NCI-H1048 (cell line): Measurements from ENCODE around the gene TRAPPC2.

ENCODE experiments used
- DNase-seq: peaks from one replicate; lab custom pipeline; 2025; lab: John Stamatoyannopoulos, UW

Gene TRAPPC2

DNA sequence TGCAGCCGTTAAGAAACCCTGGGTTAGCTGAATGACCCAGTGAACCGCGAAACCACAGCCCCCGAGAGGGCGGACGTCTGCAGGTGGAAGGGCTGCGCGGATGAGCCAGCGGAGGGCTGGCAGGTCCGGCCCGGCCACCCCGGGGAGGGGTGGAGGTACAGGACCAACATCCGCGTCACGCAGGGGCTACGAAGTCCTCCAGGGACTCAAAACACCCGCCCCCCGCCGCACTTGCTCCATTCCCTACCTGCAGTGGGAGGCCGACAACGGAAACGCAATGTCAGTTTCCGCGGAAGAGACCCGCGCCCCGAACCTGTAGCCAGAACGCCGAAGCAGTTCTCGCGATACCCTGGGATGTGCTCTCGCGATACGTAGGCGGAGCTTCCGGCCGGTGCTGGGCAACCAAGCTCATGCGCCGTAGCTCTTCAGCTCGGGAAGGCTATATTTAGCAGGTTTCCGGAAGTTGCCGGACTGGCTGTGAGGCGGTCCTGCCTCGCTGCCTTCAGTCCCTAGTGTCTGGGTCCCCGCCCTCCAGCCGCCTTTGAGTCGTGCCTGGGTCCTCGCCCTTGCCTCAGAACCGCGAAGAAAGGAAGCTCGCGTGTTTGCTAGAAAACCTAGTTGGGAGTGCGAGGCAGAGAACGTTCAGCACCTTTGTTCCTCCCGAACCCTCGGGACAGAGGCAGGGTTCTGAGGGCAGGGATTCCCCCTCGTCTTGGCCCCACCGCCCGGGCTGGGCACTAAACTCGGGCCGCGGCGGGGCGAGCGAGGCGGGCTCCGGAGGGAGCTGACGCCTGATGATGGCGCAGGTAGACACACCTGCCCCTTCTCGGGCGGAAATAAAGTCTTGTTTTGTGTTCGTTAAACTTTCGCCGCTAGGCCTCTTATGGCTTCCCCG lies at the start of gene TRAPPC2, which contains the start of gene OFD1:
Gene TRAPPC2 (minus strand): TSS at position 343 of the 895 bp plus-strand sequence. CDS start 14,657 bp downstream, outside the sequence.
Gene OFD1 (plus strand): TSS at position 471 of the 895 bp plus-strand sequence. CDS start 324 bp downstream, at position 795.
- DNase-seq: peak; percentile 90

DNA sequence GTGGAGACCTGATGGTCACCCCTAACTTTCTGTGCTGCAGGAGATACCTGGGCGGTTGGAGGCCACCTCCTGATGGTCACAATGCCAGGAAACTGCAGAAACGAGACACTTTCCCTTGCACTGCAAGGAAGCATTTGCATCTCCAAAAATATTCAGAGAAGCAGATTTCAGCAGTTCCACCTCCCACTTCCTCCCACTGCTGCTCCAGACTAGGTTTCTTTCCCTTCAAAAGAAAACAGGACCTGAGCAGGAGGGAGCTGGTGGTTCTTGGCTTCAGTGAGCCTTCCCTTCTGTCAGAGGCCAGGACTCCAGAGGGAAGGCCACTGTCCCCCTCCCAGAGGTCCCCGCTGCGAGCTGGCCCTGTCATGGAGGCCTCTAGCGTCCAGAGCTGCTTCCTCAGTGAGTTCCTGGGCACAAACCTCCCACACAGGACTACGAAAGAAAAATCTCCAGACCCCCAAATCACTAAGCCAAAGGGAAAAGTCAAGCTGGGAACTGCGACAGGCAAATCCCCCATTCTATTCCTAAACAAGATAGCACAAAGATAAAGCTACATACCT lies 46.5 kb upstream of the TRAPPC2 start:
- no peak for DNase-seq

DNA sequence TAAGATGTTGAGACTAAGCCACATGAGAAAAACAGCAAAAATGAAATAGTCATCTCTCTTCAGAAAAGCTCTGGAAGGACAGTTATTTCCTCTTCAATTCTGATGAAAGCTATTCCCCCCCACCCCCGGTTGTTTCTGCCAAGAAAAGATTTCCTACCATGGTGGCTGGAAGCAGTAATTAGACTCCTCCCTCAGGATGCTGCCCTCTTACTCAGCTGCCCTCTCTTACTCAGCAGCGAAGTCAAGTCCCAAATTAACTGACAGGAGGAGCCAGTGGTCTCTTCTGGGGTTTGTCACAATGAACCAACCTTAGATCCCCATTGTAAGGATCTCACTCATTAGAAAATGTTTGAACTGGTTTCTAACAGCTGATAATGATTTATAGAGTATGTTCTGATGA lies 44.5 kb upstream of the TRAPPC2 start:
- no peak for DNase-seq

DNA sequence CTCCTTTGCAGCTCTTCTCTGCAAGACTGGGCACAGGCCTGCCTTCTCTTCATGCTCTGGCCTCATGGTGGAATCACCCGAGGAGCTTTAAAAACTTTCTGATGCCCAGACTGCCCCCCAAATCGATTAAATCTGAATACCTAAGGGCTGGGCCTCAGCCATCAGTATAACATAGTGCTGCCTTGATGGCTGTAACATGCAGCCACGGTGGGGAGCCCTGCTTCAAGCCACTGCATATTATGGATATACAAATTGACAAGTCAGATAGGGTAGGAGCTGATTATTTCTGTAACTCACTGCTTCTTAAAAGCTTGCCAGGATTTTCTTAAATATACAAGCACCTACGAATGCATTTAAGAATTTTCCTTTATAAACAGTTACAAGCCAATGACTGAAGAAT lies 42.0 kb upstream of the TRAPPC2 start:
- DNase-seq: no peak

DNA sequence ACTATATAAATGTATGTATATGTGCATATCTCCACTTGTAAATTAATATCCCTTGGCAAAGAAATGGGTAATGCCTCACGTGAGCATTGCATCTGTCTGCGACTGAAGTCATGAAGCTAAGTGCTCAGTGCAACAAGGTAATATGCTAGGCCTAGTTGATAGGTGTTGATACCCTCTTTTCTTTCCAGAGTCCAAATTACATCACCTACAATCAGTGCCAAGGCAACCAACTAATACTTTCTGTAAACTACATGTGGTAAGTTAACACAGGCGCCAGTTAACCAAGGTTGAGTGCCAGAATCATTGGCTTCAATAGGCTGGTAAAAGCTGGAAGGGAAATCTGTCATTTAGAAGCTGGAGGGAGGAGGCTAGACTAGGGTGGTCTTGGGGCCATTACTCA lies 41.4 kb upstream of the TRAPPC2 start:
- DNase-seq: no peak

DNA sequence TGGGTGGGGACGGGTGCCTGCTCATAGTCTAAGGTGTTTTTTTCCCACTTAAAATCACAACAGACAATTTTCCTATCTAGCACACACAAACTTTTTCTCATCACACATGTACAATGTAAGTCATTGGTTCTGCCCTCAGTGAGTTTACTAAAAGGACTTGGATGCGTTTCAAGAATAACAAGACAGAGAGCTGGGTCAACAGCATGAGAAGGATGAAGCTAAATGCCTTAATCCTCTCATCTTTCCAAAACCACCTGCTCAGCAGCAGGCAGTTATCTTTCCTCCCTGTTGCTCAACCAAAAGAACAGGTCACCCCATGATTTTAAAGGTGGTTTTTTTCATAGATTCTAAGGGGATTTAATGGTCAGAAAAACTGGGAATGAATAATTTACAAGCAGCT lies 40.3 kb upstream of the TRAPPC2 start:
- no peak for DNase-seq

DNA sequence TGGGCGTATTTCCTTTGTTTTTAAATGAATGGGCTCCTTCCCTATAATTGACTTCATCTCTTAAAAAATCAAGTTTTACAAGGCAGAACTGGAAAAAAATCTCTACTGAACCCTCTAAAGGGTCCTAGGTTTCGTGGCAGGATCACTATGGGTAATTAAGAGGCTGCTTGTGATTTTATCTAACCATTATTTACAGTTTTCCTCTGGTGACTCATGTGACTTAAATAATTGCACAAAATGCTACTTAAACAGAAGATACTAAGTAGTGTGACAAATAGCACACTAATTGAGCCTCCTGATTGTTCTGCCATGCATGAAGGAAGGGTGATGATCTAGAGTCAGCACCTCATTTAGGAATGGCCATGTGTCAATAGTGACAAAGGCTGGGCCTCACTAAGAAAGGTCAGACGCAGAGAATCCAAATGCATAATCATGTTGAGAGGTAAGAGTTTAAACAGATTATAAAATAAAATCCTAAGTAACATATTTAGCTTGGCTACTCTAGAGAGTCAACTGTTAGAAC lies 35.7 kb upstream of the TRAPPC2 start:
- DNase-seq: no peak

DNA sequence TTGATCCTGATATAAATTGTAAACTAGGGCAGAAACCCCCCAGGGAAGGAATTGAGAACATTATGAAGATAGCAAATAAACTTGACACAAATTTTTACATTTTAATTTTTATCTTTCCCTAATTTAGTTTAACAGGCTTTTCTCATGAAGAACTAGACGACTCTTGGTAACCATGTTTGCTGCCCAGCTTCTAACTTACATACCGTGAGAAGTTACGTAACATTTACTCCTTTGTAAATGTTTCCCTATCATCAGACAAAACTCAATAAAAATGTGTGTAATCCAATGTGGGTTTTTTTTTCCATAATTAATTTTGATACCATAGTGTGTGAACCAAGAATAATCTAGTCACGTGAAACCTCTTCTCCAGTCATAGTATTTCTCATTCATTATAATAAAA lies 34.5 kb upstream of the TRAPPC2 start:
- DNase-seq: no peak

DNA sequence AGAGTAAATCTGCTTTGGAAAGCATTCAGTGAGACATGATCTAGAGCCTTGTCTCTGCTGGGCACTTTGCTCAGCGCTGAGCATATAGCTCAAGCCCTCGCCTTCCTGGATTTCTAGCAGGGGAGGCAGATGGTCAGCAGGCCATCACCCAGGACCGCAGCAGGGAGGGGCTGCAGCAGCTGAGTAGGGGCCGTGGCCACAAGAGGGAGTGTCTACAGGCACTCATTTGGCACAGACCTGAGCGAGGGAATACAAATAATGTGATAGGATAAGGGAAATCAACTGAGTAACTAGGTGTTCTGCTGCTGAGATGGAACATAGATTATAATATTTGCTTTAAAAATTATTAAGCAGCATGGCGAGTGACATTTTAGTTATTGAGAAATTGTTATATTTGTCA lies 30.3 kb upstream of the TRAPPC2 start:
- DNase-seq: no peak

DNA sequence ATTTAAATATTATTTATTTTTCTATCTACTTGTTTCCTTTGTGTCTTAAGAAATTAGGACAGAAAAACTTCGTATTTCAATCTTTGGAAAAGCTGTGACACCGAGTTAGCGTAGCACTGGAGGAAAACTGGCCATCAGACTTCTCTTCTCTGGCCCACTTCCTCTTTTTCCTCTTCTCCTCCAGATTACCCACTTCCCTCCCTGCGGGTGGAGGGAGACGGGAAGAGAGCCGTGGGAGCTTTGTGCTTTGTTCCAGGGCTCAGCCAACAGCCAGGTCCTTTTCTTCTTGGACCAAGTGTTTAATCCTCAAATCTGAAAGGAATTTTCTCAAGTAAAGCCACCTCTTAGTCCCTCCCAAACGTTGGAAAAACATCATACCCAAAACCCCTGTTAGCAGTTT lies 29.9 kb upstream of the TRAPPC2 start:
- DNase-seq: no peak

DNA sequence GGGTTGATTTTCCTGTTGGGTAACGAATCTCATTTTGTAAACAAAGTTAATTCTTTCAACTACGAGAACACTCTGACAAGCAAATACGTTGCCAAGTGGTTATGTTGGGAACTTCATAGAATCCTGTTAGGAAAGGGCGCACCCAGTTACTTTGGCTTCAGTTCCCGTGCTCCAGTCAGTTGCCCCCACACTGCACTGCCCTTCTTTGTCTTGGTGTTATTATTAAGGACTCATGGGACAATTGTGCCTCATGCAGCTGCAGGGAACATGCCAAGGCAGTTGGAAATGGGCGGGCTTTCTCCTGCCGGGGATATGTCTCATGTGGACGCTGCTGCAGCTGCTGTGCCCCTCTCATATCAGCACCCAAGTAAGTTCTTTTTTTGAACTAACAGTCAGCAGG lies 29.1 kb upstream of the TRAPPC2 start:
- no peak for DNase-seq

DNA sequence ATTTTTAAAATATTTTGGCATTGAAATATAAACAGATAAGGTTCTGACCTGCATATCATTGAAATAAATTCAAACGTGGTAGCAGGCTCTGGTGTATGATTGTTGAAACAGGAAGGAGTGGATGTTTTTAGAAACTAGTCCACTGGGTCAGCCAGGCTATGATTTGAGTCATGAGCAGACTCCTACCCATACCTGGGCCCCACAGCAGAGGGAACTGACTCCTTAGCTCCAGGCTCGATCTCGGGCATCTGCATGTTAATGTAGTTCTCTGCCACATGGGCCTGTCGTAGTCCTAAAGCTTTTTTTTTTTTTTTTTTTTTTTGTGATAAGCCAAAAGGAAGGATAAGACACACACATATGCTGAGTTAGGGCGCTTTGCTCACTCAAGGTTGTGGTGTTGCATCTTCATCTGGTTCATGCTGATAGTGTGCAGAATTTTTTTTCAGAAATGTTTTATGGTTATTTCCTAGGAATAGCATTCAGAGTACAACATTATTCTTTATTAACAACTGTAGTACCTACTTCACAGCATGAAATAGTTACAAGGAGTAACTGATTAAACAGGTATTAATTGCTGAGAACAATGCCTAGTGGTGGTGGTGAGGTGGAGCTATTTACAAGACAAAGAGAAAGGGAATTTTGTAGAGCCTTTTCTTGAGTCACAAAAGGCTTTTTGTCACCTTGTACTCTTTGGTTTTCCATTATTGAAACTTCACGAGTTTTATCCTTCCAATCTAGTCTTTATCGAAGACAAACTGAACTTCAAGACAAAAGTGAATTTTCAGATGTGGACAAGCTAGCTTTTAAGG lies 27.4 kb upstream of the TRAPPC2 start:
- DNase-seq: no peak

DNA sequence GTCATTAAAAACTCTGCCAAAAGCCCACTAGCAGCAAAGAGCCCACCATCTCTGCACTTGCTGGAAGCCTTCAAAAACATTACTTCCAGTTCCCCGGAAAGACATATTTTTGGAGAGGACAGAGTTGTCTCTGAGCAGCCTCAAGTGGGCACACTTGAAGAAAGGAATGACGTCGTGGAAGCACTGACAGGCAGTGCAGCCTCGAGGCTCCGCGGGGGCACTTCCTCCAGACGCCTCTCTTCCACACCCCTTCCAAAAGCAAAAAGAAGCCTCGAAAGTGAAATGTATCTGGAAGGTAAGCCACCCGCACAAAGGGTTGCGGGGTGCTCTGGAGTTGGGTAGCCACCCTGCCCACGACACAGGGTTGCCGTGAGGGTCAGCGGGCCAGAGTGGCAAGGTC lies 26.0 kb upstream of the TRAPPC2 start:
- DNase-seq: no peak

DNA sequence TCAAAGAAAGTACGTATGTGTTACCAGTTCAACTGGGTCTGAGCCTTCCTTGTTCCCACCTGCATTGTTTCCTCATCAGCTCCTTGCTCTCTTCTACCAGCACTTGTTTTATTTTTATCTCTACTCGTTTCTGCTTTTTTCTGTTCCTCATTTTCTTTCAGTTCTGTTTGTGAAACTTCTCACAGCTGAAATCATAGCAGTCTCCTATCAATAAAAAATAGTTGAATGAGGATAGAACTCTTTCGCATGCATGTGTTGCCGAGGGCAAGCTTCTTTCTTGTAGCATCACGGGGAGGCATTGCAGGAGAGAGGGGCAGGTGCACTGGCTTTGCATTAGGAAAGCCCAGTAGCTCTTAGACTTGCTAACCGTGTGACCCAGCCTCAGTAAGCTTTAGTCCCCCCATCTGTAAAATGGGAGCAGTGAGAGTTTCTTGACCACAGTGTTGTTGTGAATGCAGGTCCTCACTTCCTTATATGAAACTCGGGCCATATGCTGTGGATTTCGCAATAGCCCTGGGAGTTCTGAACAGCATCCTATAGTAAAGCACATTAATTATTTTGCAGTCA lies 24.8 kb upstream of the TRAPPC2 start:
- no peak for DNase-seq

DNA sequence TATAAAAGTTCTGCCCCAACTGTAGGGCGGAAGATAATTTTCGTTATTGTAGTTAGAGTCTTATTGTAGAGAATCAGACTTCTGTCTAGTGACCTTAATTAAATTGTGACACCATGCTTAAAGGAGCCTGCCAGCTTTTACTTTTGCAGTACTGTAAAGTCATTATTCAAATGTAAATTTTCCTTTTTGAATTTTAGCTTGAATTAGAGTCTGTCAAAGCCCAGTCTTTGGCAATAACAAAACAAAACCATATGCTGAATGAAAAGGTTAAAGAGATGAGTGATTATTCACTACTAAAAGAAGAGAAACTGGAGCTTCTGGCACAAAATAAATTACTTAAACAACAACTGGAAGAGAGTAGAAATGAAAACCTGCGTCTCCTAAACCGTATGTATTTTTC lies 22.0 kb upstream of the TRAPPC2 start:
- DNase-seq: no peak

DNA sequence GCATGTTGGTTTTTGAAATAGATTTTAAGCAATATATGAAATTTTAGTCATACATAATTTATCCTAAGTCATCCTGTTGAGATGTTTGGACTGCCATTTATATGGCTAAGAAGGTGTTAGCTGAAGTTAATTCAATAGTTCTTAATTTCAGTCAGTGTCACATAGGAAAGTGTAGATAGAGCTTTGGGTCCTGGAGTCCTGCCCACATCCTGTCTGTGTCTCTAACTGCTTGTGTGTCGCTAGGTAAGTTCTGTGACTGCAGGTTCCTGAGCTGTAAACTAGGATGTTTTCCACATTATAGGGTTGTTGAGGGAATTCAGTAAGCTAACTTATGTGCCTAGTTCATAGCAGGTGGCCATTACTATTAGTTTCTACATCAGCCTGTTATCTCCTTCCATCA lies 20.8 kb upstream of the TRAPPC2 start:
- DNase-seq: no peak

DNA sequence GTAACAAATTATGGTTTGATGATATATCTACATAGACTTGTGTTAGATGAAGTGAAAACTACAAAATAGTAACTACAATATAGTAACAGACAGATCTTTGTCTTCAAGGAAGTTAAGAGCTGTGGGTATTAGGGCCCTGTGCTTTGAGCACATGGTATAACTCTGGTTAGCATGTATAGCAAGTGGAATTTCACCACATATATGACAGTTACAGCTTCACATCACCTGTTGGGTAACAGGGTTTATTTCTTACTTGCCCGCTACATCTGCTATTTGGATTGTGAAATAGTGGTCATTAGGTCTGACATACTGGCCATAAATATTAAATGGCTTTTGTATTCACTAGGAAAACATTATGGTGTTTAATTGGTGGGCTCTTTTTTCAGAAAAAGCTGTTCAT lies 20.3 kb upstream of the TRAPPC2 start:
- no peak for DNase-seq

DNA sequence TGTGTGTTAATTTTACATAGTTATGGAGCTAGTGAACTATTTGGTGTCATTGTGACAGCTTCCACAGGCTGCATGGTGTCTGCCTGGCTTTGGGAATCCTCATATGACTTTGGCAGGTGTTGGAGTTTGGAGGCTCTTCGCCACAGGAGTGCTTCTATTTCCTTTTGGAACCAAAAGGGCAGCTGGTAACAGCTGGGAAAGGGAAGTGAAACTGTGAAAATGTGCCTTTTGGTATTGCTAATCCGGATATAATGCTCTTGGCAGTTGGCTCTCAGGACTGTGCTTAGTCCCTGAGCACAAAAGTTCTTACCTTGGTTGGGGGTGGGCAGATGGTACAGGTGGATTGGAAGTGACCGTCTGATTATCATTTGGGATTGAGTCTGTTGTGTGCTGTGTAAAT lies 18.2 kb upstream of the TRAPPC2 start:
- DNase-seq: no peak

DNA sequence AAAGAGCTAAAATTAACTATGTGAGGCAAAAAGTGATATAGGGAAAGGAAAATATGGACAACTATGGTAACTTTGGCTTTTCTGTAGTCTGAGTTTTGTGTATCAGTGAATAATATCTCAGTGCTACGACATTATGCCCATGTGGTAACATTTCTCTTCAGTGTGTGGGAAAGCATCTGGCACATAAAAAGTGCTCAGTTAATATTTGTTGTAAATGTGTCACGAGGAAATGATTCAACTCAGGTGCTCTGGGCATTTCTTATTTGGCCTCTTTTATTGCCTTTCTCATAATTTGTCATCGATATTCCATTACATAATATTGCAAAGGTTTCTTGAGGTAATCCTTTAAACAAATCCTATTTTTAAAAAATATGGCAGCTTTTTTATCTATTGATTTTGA lies 17.7 kb upstream of the TRAPPC2 start:
- DNase-seq: no peak

DNA sequence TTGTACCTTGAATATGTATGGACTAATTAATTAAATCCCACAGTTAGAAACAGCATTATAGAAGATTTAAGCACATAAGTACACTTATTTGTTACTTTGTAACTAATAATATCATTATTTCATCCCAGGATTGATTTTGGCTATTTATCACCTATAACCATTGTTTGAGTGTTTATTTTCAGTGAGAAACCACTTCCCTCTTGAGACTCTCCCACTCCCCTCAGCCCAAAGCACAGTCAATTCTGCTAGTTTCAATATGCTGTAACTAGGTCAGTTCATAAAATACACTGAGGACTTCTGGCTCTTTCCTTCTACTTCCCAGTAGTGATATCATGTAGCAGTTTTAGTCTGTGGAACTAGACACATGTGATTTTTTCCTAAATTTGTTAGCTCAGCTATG lies 16.4 kb upstream of the TRAPPC2 start:
- DNase-seq: no peak

DNA sequence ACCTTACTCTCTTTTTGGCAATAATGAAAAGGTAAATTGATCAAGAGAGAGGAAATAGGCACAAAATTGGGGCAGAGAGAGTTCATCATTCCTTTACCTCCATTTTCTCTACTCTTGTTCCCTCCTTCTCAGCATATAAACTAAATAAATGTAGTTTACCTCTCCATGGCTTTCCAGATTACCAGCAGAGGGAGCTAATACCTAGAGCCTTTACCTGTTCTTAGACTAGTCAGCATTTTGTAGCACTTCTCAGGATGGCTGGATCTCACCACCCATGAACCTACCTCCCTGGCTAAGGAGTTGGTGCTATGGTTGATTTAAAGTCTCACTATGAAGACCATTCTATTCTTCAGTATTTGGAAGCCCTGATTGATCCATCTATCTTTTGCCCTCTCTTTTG lies 15.8 kb upstream of the TRAPPC2 start:
- DNase-seq: peak; percentile 15

DNA sequence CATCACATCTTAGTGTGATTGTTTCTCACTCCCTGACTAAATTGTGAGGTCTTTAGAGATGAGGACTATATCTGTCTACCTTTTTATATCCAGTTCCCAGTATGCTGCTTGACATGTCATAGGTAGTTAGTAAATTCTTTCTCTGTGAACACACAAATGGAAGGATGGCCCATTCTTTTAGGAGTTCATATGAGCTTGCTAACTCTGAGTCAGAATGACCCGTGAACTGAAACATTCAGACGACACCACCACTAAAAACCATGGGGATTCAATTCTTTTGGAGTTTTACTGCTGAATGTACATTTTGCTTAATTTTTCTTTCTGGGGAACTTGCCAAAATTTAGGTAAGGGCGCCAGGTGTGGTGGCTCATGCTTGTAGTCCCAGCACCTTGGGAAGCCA lies 14.1 kb upstream of the TRAPPC2 start:
- no peak for DNase-seq
